OCI-LY1 (cell line): ENCODE data around the gene UBE2D4.
"Not testable (repeated sequence)": the region's sequence is repeated elsewhere in the genome, so short reads cannot be mapped to it uniquely, and the experiment has no call there.

ENCODE experiments used
- EZH2 ChIP-seq: fragments of 200-600 bp; sonication (generic), shearing (Covaris generic); IDR thresholded peaks from 2 replicates; pipeline ENCODE4 v1.8.0; 2017; ENCODE audit warnings: borderline replicate concordance, mixed run types, mild to moderate bottlenecking, antibody characterized with exemption, low read length, moderate library complexity, mixed read lengths
- TF ChIP-seq, protein P1 (sequence below): fragments of 200-600 bp; sonication (generic), shearing (Covaris generic); IDR thresholded peaks from 2 replicates; pipeline ENCODE4 v1.5.1; 2017; ENCODE audit warnings: mild to moderate bottlenecking, antibody characterized with exemption, low read length, moderate library complexity, mixed read lengths

DNA sequence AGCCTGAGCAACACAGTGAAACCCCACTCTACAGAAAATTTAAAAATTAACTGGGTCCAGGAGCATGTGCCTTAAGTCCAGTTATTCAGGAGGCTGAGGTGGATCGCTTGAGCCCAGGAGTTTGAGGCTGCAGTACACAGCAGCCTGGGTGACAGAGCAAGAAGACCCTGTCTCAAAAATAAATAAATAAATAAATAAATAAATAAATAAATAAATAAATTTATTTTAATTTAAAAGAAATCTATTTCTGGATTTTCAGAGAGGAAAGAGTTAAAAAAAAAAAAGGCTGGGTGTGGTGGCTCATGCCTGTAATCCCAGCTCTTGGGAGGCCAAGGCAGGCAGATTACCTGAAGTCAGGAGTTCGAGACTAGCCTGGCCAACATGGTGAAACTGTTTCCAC is 27.7 kb upstream of the UBE2D4 start:
- TF ChIP-seq, protein P1, sequence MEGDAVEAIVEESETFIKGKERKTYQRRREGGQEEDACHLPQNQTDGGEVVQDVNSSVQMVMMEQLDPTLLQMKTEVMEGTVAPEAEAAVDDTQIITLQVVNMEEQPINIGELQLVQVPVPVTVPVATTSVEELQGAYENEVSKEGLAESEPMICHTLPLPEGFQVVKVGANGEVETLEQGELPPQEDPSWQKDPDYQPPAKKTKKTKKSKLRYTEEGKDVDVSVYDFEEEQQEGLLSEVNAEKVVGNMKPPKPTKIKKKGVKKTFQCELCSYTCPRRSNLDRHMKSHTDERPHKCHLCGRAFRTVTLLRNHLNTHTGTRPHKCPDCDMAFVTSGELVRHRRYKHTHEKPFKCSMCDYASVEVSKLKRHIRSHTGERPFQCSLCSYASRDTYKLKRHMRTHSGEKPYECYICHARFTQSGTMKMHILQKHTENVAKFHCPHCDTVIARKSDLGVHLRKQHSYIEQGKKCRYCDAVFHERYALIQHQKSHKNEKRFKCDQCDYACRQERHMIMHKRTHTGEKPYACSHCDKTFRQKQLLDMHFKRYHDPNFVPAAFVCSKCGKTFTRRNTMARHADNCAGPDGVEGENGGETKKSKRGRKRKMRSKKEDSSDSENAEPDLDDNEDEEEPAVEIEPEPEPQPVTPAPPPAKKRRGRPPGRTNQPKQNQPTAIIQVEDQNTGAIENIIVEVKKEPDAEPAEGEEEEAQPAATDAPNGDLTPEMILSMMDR = not testable (repeated sequence)
- TF ChIP-seq EZH2 = not testable (repeated sequence)
